ENCODE results near the gene CYB561D2.

DNA sequence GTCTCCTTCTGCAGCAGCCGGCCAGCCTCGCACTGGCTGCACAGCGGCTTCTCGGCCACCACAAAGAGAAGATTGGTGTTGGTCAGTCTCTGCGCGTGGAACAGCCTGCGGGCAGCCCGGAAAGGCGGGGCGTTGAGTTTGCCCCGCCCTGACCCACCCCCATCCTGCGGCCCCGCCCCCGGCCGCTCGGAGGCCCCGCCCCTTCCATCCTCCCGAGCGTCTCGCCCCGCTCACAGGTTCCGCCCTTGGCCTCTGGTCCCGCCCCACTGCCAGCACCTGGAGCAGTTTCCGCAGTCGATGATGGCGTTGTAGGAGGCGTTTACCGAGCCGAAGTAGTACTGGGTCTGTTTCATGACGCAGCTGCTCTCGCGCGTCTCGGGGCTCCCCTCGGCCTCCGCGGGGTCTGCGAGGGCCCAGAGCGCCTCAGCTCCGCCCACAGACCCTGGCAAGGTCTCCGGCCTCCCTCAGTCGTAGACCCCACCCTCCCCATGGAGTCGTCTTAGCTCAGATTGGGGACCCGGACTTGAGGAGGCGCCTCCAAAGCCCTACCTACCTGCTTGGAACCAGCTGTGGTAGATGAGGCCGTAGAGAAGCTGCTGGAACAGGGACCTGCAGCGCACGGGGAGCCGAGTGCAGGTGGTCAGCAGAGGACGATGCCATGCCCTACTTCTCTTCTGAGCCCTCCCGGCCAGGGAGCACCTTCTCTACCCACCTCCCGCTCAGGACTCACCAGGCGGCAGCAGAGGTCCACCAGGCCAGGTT lies 14.6 kb downstream of the CYB561D2 start:
- TF ChIP-seq EZH2phosphoT487 (IDR thresholded peaks at IDR 0.05; ENCODE audit: insufficient read depth, low read depth) (no peak), EZH2 (IDR thresholded peaks at IDR 0.05; ENCODE audit: insufficient read depth, poor library complexity, severe bottlenecking) (no peak)
